ENCODE results near the gene PDZRN4. TPM values are rescaled to one million over a fixed set of nuclear protein-coding genes. Genes with fewer than 3 reads are reported as not detected.
"Not testable (repeated sequence)": the region's sequence is repeated elsewhere in the genome, so short reads cannot be mapped to it uniquely, and the experiment has no call there.

PDZRN4 gene
- polyA plus RNA-seq, 2 of the 4 experiments (the other 2 are of a cell fraction) = 0.03 TPM

DNA sequence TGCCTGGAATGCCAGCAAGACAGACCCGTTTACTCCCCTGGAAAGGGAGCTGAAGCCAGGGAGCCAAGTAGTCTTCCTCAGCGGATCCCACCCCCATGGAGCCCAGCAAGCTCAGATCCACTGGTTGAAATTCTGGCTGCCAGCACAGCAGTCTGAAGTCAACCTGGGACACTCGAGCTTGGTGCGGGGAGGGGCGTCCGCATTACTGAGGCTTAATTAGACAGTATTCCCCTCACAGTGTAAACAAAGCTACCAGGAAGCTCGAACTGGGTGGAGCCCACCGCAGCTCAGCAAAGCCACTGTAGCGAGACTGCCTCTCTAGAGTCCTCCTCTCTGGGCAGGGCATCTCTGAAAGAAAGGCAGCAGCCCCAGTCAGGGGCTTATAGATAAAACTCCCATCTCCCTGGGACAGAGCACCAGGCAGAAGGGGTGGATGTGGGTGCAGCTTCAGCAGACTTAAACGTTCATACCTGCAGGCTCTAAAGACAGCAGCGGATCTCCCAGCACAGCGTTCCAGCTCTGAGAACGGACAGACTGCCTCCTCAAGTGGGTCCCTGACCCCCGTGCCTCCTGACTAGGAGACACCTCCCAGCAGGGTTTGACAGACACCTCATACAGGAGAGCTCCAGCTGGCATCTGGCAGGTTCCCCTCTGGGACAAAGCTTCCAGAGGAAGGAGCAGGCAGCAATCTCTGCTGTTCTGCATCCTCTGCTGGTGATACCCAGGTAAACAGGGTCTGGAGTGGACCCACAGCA lies 92.4 kb downstream of the PDZRN4 start:
- H3K4me2 ChIP-seq; FAIRE-seq; DNase-seq (ENCODE audit: low read depth in 1 of 2, low spot score in 1 of 2); H3K27ac ChIP-seq; H3K9me3 ChIP-seq; POLR2A ChIA-PET; H3K4me1 ChIP-seq; ATAC-seq; H3K4me3 ChIP-seq: not testable (repeated sequence)
- CTCF ChIA-PET = interaction anchor here (0.6 to 1.0 kb wide), 2 partner anchors 83 to 334 kb away, joined by 3 to 4 read pairs; no protein-coding TSS in a partner anchor
- 55% methylated on average over 14 of the region's 14 CpGs for WGBS (ENCODE audit: missing lambda C conversion rate)

DNA sequence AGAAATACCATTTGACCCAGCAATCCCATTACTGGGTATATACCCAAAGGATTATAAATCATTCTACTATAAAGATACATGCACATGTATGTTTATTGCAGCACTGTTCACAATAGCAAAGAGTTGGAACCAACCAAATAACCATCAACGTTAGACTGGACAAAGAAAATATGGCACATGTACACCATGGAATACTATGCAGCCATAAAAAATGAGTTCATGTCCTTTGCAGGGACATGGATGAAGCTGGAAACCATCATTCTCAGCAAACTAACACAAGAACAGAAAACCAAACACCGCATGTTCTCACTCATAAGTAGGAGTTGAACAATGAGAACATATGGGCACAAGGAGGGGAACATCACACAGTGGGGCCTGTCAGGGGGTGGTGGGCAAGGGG lies 97.3 kb downstream of the PDZRN4 start:
- H3K27ac ChIP-seq; H3K9me3 ChIP-seq; POLR2A ChIA-PET; H3K4me3 ChIP-seq; H3K4me1 ChIP-seq; CTCF ChIA-PET; DNase-seq (ENCODE audit: low read depth in 1 of 2, low spot score in 1 of 2); ATAC-seq; H3K4me2 ChIP-seq; FAIRE-seq: not testable (repeated sequence)
- 72% methylated on average over 2 of the region's 2 CpGs for WGBS (ENCODE audit: missing lambda C conversion rate)

DNA sequence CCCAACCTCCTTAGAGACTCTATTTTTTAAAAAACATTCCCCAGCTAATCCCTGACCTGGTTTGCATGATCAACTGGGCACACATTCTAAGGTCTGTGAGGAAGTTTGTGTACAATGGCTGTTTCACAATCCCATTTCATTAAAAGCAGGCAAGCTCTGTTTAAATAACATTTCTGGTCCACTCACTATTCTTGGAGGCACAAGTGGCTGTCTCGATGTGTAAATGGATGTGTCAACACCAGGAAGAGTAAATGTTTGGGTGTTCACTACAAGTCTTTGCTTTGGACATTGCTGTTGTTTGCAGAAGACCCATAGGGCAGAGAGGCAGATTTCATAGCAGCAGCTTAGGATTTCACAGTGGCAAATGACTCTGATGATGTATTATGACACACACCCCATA lies 98.3 kb downstream of the PDZRN4 start:
- POLR2A ChIA-PET = no interaction called here
- peaks cover 4% of the 10 kb centered on the region; the same call in 1 of the 3 replicates for H3K4me1 ChIP-seq
- H3K4me3 ChIP-seq = no peak overlapping the region
- peak overlapping the region; percentile 26; the same call in 2 of the 3 replicates for H3K4me2 ChIP-seq
- FAIRE-seq (no peak), DNase-seq (ENCODE audit: low read depth in 1 of 2, low spot score in 1 of 2) (peak in 1 of 2 experiments; percentile 49), ATAC-seq (peak; percentile 54 to 67; a peak in 5 of 6 replicates)
- WGBS (ENCODE audit: missing lambda C conversion rate) = 0% methylated on average over 1 of the region's 1 CpG
- CTCF ChIA-PET = interaction anchor here (2.6 kb wide), 1 partner anchor 9 kb away, joined by 8 read pairs; no protein-coding TSS in a partner anchor
- no peaks in the 10 kb centered on the region for H3K9me3 ChIP-seq
- TF ChIP-seq GATA3 (IDR thresholded peaks at IDR 0.05; ENCODE audit: borderline replicate concordance) (peak; percentile 45; the same call in 1 of the 2 replicates), NR3C1 (IDR thresholded peaks at IDR 0.05) (no peak), CEBPB (IDR thresholded peaks at IDR 0.05) (peak; percentile 15 to 18; a peak in 1 of 4 replicates)
- no peak overlapping the region for H3K27ac ChIP-seq

DNA sequence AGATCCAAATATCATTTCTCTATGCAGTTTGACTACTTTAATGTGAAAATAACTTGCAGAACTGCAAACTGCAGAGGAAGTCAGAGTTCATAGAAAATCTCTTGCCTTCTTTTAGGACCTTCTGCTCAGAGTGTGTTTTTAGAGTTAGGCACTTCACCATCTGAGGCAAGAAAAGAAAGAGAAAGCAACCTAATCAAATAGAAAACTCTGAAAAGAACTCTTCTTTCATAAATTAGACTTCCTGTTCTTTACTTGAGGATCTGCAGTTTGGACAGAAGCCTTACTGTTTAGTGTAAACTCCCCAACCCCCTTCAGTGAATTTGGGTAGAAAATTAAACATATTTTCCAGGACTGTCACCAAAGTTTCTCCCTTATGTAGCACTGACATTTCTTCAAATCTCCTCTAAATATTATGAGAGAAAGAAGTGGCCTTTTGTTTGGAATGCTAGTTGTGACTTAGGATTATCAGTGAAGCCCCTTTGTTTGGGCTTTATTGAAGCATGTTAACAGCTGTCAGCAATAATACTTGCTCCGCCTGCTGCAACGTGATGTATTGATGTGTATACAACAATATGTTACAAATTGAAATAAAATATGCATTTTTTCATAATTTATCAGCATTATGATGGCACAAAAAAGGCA lies 99.5 kb downstream of the PDZRN4 start:
- Histone ChIP-seq H3K9me3 (no peaks in the 10 kb centered on the region), H3K4me2 (no peak overlapping the region), H3K4me1 (peaks cover 4% of the 10 kb centered on the region; the same call in 1 of the 3 replicates), H3K4me3 (no peak overlapping the region), H3K27ac (no peak overlapping the region)
- TF ChIP-seq, protein P1, sequence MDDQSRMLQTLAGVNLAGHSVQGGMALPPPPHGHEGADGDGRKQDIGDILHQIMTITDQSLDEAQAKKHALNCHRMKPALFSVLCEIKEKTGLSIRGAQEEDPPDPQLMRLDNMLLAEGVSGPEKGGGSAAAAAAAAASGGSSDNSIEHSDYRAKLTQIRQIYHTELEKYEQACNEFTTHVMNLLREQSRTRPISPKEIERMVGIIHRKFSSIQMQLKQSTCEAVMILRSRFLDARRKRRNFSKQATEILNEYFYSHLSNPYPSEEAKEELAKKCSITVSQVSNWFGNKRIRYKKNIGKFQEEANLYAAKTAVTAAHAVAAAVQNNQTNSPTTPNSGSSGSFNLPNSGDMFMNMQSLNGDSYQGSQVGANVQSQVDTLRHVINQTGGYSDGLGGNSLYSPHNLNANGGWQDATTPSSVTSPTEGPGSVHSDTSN (IDR thresholded peaks at IDR 0.05) = no peak
- WGBS (ENCODE audit: missing lambda C conversion rate) = 46% methylated on average over 2 of the region's 2 CpGs
- DNase-seq (ENCODE audit: low read depth in 1 of 2, low spot score in 1 of 2) = no peak
- POLR2A ChIA-PET = no interaction called here
- FAIRE-seq = no peak
- CTCF ChIA-PET = interaction anchor here (2.6 kb wide), 1 partner anchor 10 kb away, joined by 8 read pairs; no protein-coding TSS in a partner anchor
- no peak for ATAC-seq

DNA sequence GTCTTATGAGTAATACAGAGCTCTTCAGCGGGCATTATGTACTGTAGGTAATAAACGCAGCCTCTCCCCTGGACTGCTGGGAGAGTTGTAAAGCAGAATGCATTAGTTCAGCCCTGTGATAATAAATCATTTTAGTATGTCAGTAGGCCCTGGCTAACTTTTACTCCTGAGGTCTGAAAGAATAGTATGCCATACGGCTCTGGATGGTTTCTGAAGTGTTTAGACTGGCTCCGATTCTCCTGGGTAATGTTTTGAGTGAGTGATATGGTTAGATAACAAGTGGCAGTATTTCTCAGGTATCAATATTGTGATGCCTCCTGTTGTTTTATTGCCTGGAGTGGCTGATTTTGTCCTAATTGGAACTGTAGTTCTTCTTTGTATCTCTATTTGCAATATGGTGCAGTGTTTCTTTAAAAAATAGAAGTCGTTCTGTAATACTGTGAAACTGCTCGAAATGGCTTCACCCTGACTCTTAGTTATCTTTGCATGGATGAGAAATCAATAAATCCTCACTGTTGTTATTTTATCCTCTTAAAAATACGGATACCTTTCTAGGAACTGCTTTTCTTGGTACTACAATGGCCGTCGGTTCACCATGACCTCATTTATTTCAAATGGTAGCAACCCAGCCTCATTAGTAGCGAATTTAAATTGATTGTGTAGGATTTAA lies 100.2 kb downstream of the PDZRN4 start:
- peaks cover 4% of the 10 kb centered on the region; the same call in 1 of the 3 replicates for H3K4me1 ChIP-seq
- H3K4me3 ChIP-seq = no peak overlapping the region
- no peak for DNase-seq (ENCODE audit: low read depth in 1 of 2, low spot score in 1 of 2)
- ChIA-PET CTCF (interaction anchor here (2.6 kb wide), 1 partner anchor 11 kb away, joined by 8 read pairs; no protein-coding TSS in a partner anchor), POLR2A (no interaction called here)
- H3K4me2 ChIP-seq = no peak overlapping the region
- no peak overlapping the region for H3K27ac ChIP-seq
- no peak for TF ChIP-seq TP53 (CRISPR knock-in tag; IDR thresholded peaks at IDR 0.05)
- no peaks in the 10 kb centered on the region for H3K9me3 ChIP-seq
- no peak for FAIRE-seq
- 61% methylated on average over 10 of the region's 10 CpGs for WGBS (ENCODE audit: missing lambda C conversion rate)
- ATAC-seq = no peak

DNA sequence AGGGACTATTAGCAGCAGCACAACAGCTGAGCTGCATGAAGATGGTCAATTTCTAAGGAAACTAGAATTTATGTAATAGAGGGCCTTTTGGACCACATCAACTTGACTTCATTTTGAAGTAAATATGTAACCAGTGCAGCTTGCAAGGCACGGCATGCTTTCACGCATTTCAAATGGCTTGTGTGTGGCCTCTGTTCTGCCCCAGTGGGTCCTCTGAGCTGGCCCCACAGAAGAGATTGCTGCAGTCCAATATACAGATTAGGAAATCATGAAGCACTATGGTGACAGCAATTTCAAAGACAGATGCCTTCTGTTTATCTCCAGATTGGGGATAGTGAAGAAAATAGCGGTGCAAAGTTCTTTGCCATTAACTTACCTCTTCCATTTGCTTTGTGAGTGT lies 101.4 kb downstream of the PDZRN4 start:
- 74% methylated on average over 3 of the region's 3 CpGs for WGBS (ENCODE audit: missing lambda C conversion rate)
- DNase-seq (ENCODE audit: low read depth in 1 of 2, low spot score in 1 of 2) = no peak
- Histone ChIP-seq H3K4me1 (peaks cover 4% of the 10 kb centered on the region; the same call in 1 of the 3 replicates), H3K4me2 (no peak overlapping the region), H3K27ac (no peak overlapping the region), H3K9me3 (no peaks in the 10 kb centered on the region), H3K4me3 (no peak overlapping the region)
- ChIA-PET POLR2A (no interaction called here), CTCF (no interaction called here)
- no peak for ATAC-seq
- FAIRE-seq = no peak
- TF ChIP-seq, protein P2, sequence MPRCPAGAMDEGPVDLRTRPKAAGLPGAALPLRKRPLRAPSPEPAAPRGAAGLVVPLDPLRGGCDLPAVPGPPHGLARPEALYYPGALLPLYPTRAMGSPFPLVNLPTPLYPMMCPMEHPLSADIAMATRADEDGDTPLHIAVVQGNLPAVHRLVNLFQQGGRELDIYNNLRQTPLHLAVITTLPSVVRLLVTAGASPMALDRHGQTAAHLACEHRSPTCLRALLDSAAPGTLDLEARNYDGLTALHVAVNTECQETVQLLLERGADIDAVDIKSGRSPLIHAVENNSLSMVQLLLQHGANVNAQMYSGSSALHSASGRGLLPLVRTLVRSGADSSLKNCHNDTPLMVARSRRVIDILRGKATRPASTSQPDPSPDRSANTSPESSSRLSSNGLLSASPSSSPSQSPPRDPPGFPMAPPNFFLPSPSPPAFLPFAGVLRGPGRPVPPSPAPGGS (IDR thresholded peaks at IDR 0.05) = no peak
- TF ChIP-seq HDAC2 (IDR thresholded peaks at IDR 0.05) (no peak), HEYL (CRISPR knock-in tag; IDR thresholded peaks at IDR 0.05) (no peak), JUN (IDR thresholded peaks at IDR 0.05) (no peak), JUNB (IDR thresholded peaks at IDR 0.05) (no peak), ZC3H11A (IDR thresholded peaks at IDR 0.05) (no peak), FOSB (CRISPR knock-in tag; IDR thresholded peaks at IDR 0.05) (no peak)
